Measurements from ENCODE around the gene DDTL. TPM values are rescaled to one million over a fixed set of nuclear protein-coding genes. Genes with fewer than 3 reads are reported as not detected.
"Not testable (repeated sequence)": the region's sequence is repeated elsewhere in the genome, so short reads cannot be mapped to it uniquely, and the experiment has no call there.

DDTL gene
- polyA plus RNA-seq, 3 donors: 0.25 to 0.41 TPM; not detected in 1

- H3K4me3 Mint-ChIP-seq; H3K36me3 Mint-ChIP-seq; H3K27ac ChIP-seq (ENCODE audit: low read depth in 1 of 2, low read length in 2 of 2); H3K4me1 Mint-ChIP-seq; DNase-seq; H3K9ac ChIP-seq (ENCODE audit: insufficient read depth, low read length, poor library complexity, severe bottlenecking); H3K27ac Mint-ChIP-seq; H2AFZ ChIP-seq (ENCODE audit: insufficient read depth, low read depth, low read length, poor library complexity, severe bottlenecking); H3K27me3 Mint-ChIP-seq (ENCODE audit: low read depth in 3 of 3); H3K4me1 ChIP-seq (ENCODE audit: control insufficient read depth in 1 of 2, insufficient read depth in 2 of 2, low read length in 2 of 2); H3K4me2 ChIP-seq (replicated peaks; ENCODE audit: extremely low read depth, low read length, poor library complexity, severe bottlenecking); H3K36me3 ChIP-seq (replicated peaks in 1 of 2; ENCODE audit: control insufficient read depth in 1 of 2, insufficient read depth in 2 of 2, low read length in 2 of 2); H4K20me1 ChIP-seq (ENCODE audit: insufficient read depth, low read length); H3K27me3 ChIP-seq (ENCODE audit: control insufficient read depth in 2 of 2, insufficient read depth in 2 of 2, low read length in 2 of 2); H3K9me3 Mint-ChIP-seq; H3K4me3 ChIP-seq (replicated peaks in 1 of 3; ENCODE audit: low read depth in 2 of 3, low read length in 3 of 3); H3K79me2 ChIP-seq (ENCODE audit: insufficient read depth, low read length); H3K9me3 ChIP-seq (replicated peaks in 1 of 2; ENCODE audit: control insufficient read depth in 1 of 2, insufficient read depth in 1 of 2, low read length in 2 of 2): not testable (repeated sequence)
- intact Hi-C loops (cut with micrococcal nuclease): loop anchor here in 1 of 2 donors (10.0 kb wide), 1 partner anchor 185 kb away; no protein-coding TSS in a partner anchor
- WGBS (ENCODE audit: insufficient coverage): 100% methylated on average over 1 of the region's 3 CpGs
These were observed 23.0 kb downstream of the DDTL start for GRCh38 chr22:23989583-23990244.

- H3K9me3 Mint-ChIP-seq; H3K36me3 Mint-ChIP-seq; H3K27ac ChIP-seq (ENCODE audit: low read depth in 1 of 2, low read length in 2 of 2); H3K4me3 ChIP-seq (replicated peaks in 1 of 3; ENCODE audit: low read depth in 2 of 3, low read length in 3 of 3); H3K9ac ChIP-seq (ENCODE audit: insufficient read depth, low read length, poor library complexity, severe bottlenecking); H3K27me3 Mint-ChIP-seq (ENCODE audit: low read depth in 3 of 3); DNase-seq; H3K27ac Mint-ChIP-seq; H3K4me1 Mint-ChIP-seq; H3K9me3 ChIP-seq (replicated peaks in 1 of 2; ENCODE audit: control insufficient read depth in 1 of 2, insufficient read depth in 1 of 2, low read length in 2 of 2); H3K27me3 ChIP-seq (ENCODE audit: control insufficient read depth in 2 of 2, insufficient read depth in 2 of 2, low read length in 2 of 2); H4K20me1 ChIP-seq (ENCODE audit: insufficient read depth, low read length); intact Hi-C loops (cut with micrococcal nuclease); H3K4me2 ChIP-seq (replicated peaks; ENCODE audit: extremely low read depth, low read length, poor library complexity, severe bottlenecking); H3K79me2 ChIP-seq (ENCODE audit: insufficient read depth, low read length); H3K4me1 ChIP-seq (ENCODE audit: control insufficient read depth in 1 of 2, insufficient read depth in 2 of 2, low read length in 2 of 2); H3K36me3 ChIP-seq (replicated peaks in 1 of 2; ENCODE audit: control insufficient read depth in 1 of 2, insufficient read depth in 2 of 2, low read length in 2 of 2); H2AFZ ChIP-seq (ENCODE audit: insufficient read depth, low read depth, low read length, poor library complexity, severe bottlenecking); H3K4me3 Mint-ChIP-seq: not testable (repeated sequence)
- no CpG with 5 or more reads among the region's 2 CpGs for WGBS (ENCODE audit: insufficient coverage)
These were observed 26.4 kb downstream of the DDTL start for GRCh38 chr22:23993080-23993479.

- H2AFZ ChIP-seq (ENCODE audit: insufficient read depth, low read depth, low read length, poor library complexity, severe bottlenecking); H3K4me1 ChIP-seq (ENCODE audit: control insufficient read depth in 1 of 2, insufficient read depth in 2 of 2, low read length in 2 of 2); H3K4me1 Mint-ChIP-seq; H4K20me1 ChIP-seq (ENCODE audit: insufficient read depth, low read length); intact Hi-C loops (cut with micrococcal nuclease); H3K4me2 ChIP-seq (replicated peaks; ENCODE audit: extremely low read depth, low read length, poor library complexity, severe bottlenecking); H3K27me3 ChIP-seq (ENCODE audit: control insufficient read depth in 2 of 2, insufficient read depth in 2 of 2, low read length in 2 of 2); H3K27me3 Mint-ChIP-seq (ENCODE audit: low read depth in 3 of 3); H3K36me3 Mint-ChIP-seq; H3K9ac ChIP-seq (ENCODE audit: insufficient read depth, low read length, poor library complexity, severe bottlenecking); H3K4me3 ChIP-seq (replicated peaks in 1 of 3; ENCODE audit: low read depth in 2 of 3, low read length in 3 of 3); H3K36me3 ChIP-seq (replicated peaks in 1 of 2; ENCODE audit: control insufficient read depth in 1 of 2, insufficient read depth in 2 of 2, low read length in 2 of 2); H3K27ac ChIP-seq (ENCODE audit: low read depth in 1 of 2, low read length in 2 of 2); H3K27ac Mint-ChIP-seq; DNase-seq; H3K9me3 ChIP-seq (replicated peaks in 1 of 2; ENCODE audit: control insufficient read depth in 1 of 2, insufficient read depth in 1 of 2, low read length in 2 of 2); H3K9me3 Mint-ChIP-seq; H3K79me2 ChIP-seq (ENCODE audit: insufficient read depth, low read length); H3K4me3 Mint-ChIP-seq: not testable (repeated sequence)
- WGBS (ENCODE audit: insufficient coverage): no CpG with 5 or more reads among the region's 4 CpGs
These were observed 27.0 kb downstream of the DDTL start for GRCh38 chr22:23993581-23994177.

Data from CD14-positive monocyte (primary cell).